Esophagus muscularis mucosa (tissue), 4 donors: ENCODE measurements around the gene ELK3. TPM values are rescaled to one million over a fixed set of nuclear protein-coding genes. Genes with fewer than 3 reads are reported as not detected.
A peak's percentile ranks its signal among the peaks of the same experiment; 100 is the strongest.

Experiments used
- DNase-seq: peaks from one replicate; pipeline ENCODE4 v3.0.0-alpha.2; 2017; ENCODE audit errors: extremely low spot score
- H3K27ac ChIP-seq, 4 donors: fragments of 200-600 bp; sonication (generic); replicated peaks in 1 of 4; 1 replicate in 3 of 4; 2 replicates in 1 of 4; pipeline ENCODE4 v1.5.1; 2016 to 2019; ENCODE audit warnings: mild to moderate bottlenecking in 1 of 4
- H3K27me3 ChIP-seq, 4 donors: fragments of 200-600 bp; sonication (generic); one replicate each; pipeline versions ENCODE4 v1.5.1 to v1.6.0; 2016 to 2019
- H3K36me3 ChIP-seq, 4 donors: fragments of 200-600 bp; sonication (generic); one replicate each; pipeline ENCODE4 v1.5.1; 2016 to 2019
- H3K4me1 ChIP-seq, 4 donors: fragments of 200-600 bp; sonication (generic); one replicate each; pipeline ENCODE4 v1.5.1; 2016 to 2019
- H3K4me3 ChIP-seq, 4 donors: fragments of 200-600 bp; sonication (generic); 1 replicate in 2 of 4; 2 replicates in 2 of 4; pipeline ENCODE4 v1.5.1; 2016 to 2019; ENCODE audit warnings: mild to moderate bottlenecking in 4 of 4, moderate library complexity in 1 of 4
- H3K9me3 ChIP-seq, 4 donors: fragments of 200-600 bp; sonication (generic); 1 replicate in 3 of 4; 2 replicates in 1 of 4; pipeline ENCODE4 v1.5.1; 2016 to 2019
- EP300 ChIP-seq: sonication (generic); formaldehyde crosslinking; IDR thresholded peaks from one replicate; pipeline ENCODE4 v1.6.1; 2017; ENCODE audit warnings: antibody characterized with exemption
- POLR2A ChIP-seq: fragments of 450-650 bp; IDR thresholded peaks from one replicate; pipeline ENCODE4 v1.6.1; 2017; ENCODE audit warnings: antibody characterized with exemption, moderate library complexity, mild to moderate bottlenecking, low read depth
- POLR2AphosphoS5 ChIP-seq, 2 donors: sonication (generic); formaldehyde crosslinking; IDR thresholded peaks; one replicate each; pipeline ENCODE4 v1.6.1; 2017; ENCODE audit warnings: antibody characterized with exemption in 2 of 2
- WGBS: methylation state at CpG from one replicate; pipeline ENCODE4 v1.1.5; 2018; 5-methylcytosine and 5-hydroxymethylcytosine counted together
- intact Hi-C: fragments of 100-400 bp; cut with DNase I; formaldehyde crosslinking; loops from one replicate; pipeline ENCODE4 v1.15.1; 2023
- total RNA-seq, 4 donors: library from RNA; depleted of rRNA; stranded (reverse); fragments of >200 nt; gene quantifications; one replicate each; pipeline versions ENCODE4 v1.1.0 to v1.2.1, GENCODE V29; 2016
- TF ChIP-seq, protein P1 (sequence below), 3 experiments: fragments of 200-600 bp in 2 of 3; fragments of 450-650 bp in 1 of 3; sonication (generic) in 2 of 3; IDR thresholded peaks; one replicate each; pipeline ENCODE4 v1.5.1; 2017 to 2019; ENCODE audit warnings: antibody characterized with exemption in 3 of 3, mild to moderate bottlenecking in 2 of 3, moderate library complexity in 1 of 3

ELK3 gene
- total RNA-seq, 4 donors from 2014 or later, result 13.7 to 26.9 (median 25.7) TPM

DNA sequence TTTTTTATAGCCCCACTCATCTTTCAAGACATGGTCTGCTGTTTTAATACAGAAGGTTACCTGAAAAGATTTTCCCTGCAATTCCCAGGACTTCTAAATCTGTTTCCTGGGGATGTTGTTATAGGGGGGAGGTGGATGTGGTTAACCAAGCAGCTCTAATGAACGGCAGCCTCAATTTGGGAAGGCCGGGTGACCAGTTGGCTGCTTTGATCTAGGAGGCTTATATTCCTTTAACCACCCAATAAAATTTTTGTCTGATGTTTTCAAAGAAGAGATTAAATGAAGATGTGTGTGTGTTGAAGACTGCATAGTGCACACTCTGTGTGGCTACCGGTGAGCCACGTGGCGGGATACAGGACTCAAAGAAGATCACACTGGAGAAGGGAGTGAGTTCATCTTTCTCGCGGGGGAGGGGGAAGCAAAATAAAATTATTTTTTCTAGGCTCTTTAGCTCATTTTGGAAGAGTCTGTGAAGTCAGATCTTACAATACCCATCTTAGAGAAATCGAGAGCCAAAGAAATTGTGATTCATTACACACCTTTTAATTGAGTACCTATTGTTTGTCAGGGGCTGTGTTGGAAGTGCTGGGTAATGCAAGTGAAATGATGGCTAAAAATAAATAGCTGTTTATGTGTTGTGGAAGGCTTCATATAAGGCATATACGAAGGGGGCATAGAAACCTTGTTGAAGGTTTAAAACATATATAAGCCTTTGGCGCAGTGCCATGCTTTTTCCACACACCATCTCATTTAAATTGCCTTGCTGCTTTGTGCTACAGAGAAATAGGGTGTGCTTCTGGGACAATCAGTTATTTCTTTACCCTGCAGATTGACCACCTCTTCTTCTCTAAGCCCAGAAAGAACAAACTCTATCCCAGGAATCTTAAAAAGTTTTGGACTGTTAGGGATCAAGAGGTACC is 18.5 kb downstream of the ELK3 start:
- Histone ChIP-seq H3K4me1 (peaks cover 65 to 81% (median 75%) of the 10 kb centered on the region in 4 donors), H3K4me3 (no peak overlapping the region), H3K9me3 (no peaks in the 10 kb centered on the region), H3K27me3 (no peaks in the 10 kb centered on the region), H3K36me3 (peaks cover 0 to 6% (median 0%) of the 10 kb centered on the region in 4 donors), H3K27ac (peak overlapping the region; percentile 19 to 68 (median 53))
- intact Hi-C loops, result loop anchor here (10.0 kb wide), 1 partner anchor 272 kb away; the partner anchor contains the start of gene CFAP54
- no peak for DNase-seq
- WGBS, result 89% methylated on average over 10 of the region's 10 CpGs
- TF ChIP-seq, protein P1, sequence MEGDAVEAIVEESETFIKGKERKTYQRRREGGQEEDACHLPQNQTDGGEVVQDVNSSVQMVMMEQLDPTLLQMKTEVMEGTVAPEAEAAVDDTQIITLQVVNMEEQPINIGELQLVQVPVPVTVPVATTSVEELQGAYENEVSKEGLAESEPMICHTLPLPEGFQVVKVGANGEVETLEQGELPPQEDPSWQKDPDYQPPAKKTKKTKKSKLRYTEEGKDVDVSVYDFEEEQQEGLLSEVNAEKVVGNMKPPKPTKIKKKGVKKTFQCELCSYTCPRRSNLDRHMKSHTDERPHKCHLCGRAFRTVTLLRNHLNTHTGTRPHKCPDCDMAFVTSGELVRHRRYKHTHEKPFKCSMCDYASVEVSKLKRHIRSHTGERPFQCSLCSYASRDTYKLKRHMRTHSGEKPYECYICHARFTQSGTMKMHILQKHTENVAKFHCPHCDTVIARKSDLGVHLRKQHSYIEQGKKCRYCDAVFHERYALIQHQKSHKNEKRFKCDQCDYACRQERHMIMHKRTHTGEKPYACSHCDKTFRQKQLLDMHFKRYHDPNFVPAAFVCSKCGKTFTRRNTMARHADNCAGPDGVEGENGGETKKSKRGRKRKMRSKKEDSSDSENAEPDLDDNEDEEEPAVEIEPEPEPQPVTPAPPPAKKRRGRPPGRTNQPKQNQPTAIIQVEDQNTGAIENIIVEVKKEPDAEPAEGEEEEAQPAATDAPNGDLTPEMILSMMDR (IDR thresholded peaks at IDR 0.05), result no peak
- TF ChIP-seq POLR2A (no peak), EP300 (no peak), POLR2AphosphoS5 (IDR thresholded peaks at IDR 0.05) (no peak)

DNA sequence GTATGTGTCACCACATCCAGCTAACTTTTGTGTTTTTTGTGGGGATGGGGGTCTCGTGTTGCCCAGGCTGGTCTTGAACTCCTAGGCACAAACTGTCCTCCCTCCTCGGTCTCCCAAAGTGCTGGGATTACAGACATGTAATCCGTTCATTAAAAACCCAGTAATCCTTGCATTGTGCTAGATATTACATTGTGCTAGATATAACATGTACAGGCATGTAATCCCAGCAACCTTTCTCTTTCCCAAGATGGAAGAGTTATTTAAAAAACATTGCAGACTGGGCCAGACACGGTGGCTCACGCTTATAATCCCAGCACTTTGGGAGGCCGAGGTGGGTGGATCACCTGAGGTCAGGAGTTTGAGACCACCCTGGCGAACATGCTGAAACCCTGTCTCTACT is 19.7 kb downstream of the ELK3 start:
- H3K36me3 ChIP-seq, result peaks cover 0 to 6% (median 0%) of the 10 kb centered on the region in 4 donors
- H3K4me3 ChIP-seq, result no peak overlapping the region
- intact Hi-C loops, result loop anchor here (10.0 kb wide), 1 partner anchor 271 kb away; the partner anchor contains the start of gene CFAP54
- H3K9me3 ChIP-seq, result no peaks in the 10 kb centered on the region
- WGBS, result 79% methylated on average over 7 of the region's 7 CpGs
- TF ChIP-seq EP300 (no peak), POLR2AphosphoS5 (IDR thresholded peaks at IDR 0.05) (no peak), POLR2A (no peak)
- TF ChIP-seq, protein P1 (IDR thresholded peaks at IDR 0.05), result no peak
- H3K27ac ChIP-seq, result peak overlapping the region in 1 of 4 donors; percentile 68
- DNase-seq, result no peak
- H3K4me1 ChIP-seq, result peaks cover 57 to 77% (median 63%) of the 10 kb centered on the region in 4 donors
- no peaks in the 10 kb centered on the region for H3K27me3 ChIP-seq

DNA sequence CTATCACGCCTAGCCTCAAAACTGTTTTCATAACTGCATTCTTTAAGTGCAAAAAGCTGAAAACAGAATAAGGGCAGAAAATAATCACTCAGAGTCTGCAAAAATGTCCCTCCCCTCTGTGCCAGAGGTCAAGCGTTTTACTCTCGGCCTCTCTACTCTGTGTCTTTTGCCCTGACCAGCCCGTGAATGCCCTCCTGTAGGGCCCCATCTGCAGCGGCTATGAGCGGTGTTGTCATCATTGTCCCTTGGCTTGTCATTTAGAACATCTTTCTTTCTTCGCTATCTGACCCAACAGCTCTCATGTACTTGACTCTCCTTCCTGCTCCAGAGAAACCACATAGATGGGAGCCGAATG is 21.7 kb downstream of the ELK3 start:
- Histone ChIP-seq H3K27me3 (no peaks in the 10 kb centered on the region), H3K27ac (peak overlapping the region in 2 of 4 donors; percentile 1 to 10), H3K36me3 (peaks cover 0 to 6% (median 0%) of the 10 kb centered on the region in 4 donors), H3K9me3 (no peaks in the 10 kb centered on the region), H3K4me3 (no peak overlapping the region), H3K4me1 (peaks cover 52 to 73% (median 64%) of the 10 kb centered on the region in 4 donors)
- TF ChIP-seq EP300 (no peak), POLR2A (no peak), POLR2AphosphoS5 (IDR thresholded peaks at IDR 0.05) (no peak)
- TF ChIP-seq, protein P1 (IDR thresholded peaks at IDR 0.05), result no peak
- WGBS, result 86% methylated on average over 8 of the region's 8 CpGs
- intact Hi-C loops, result loop anchor here (1.0 to 10.0 kb wide), 4 partner anchors 154 to 301 kb away; partner anchors contain the start of genes CDK17 and CFAP54
- DNase-seq, result no peak

DNA sequence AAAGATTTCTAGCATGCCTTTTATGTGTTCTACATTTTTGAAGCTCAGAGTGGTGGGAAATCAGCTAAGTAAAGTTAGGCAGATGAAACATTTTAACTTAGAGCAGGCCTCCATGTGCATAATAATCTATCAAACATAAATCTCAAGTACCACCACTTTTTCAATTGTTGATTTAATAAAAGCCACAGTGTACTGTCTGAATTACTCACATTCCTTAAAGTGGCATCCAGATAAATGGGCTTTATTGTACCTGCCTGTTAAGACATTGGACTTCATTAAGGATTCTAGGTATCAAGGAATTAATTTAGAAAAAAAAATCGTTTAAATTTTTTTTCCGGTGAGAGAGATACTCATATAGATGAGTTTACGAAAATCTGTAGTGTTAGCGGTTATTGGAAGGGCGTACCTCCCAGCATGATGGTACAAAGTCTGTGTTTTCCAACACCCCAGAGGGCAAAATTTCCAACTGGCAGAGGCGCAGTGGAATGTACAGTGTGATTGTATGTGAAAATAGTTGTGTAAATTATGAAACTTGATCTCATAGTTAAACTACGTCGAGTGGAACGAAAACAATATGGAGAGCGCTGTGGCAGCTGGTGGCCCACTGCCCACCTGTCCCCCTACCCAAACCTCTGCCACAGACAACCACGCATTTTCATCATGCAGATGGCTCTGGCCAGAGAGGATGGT is 25.0 kb downstream of the ELK3 start:
- H3K27me3 ChIP-seq, result no peaks in the 10 kb centered on the region
- peaks cover 49 to 63% (median 53%) of the 10 kb centered on the region in 4 donors for H3K4me1 ChIP-seq
- H3K36me3 ChIP-seq, result peaks cover 0 to 4% (median 0%) of the 10 kb centered on the region in 4 donors
- H3K27ac ChIP-seq, result peak overlapping the region in 2 of 4 donors; percentile 43 to 48
- intact Hi-C loops, result loop anchor here (5.0 to 10.0 kb wide), 3 partner anchors 183 to 298 kb away; partner anchors contain the start of genes CDK17 and CFAP54
- 88% methylated on average over 11 of the region's 11 CpGs for WGBS
- DNase-seq, result no peak
- H3K9me3 ChIP-seq, result no peaks in the 10 kb centered on the region
- TF ChIP-seq, protein P1 (IDR thresholded peaks at IDR 0.05), result no peak
- no peak for TF ChIP-seq POLR2A
- TF ChIP-seq POLR2AphosphoS5 (IDR thresholded peaks at IDR 0.05), result no peak
- no peak for TF ChIP-seq EP300
- H3K4me3 ChIP-seq, result no peak overlapping the region
